CD4-positive, alpha-beta T cell treated with Interleukin-4 for 1 hour (primary cell): Measurements from ENCODE around the gene B4GALNT3.
"Not testable (repeated sequence)": the region's sequence is repeated elsewhere in the genome, so short reads cannot be mapped to it uniquely, and the experiment has no call there.

ENCODE experiments used
- DNase-seq, 2 donors: peaks; one replicate each; pipeline ENCODE4 v3.0.0-alpha.2; 2020 to 2022

Gene B4GALNT3

GRCh38 chr12:459430-460258 lies at the start of gene B4GALNT3:
B4GALNT3 (plus strand) TSS chr12:459939; CDS start chr12:460377, 438 bp downstream.
- peak; percentile 26 to 61 for DNase-seq

- no peak for DNase-seq
These were observed 44.9 kb upstream of the B4GALNT3 start for GRCh38 chr12:414859-415258.

DNA sequence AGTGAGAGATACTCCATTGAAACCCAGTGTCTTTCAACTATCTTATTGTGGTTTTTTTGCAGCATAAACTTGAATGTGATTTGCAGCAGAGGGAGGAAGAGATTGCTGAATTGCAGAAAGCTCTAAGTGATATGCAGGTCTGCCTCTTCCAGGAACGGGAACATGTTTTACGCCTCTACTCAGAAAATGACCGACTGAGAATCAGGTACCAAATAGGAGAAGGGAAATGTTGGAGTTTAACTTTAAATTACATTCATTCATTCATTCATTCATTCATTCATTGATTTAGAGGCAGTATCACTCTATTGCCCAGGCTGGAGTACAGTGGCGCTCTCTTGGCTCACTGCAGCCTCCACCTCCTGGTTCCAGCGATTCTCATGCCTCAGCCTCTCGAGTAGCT lies 41.3 kb upstream of the B4GALNT3 start:
- DNase-seq, result no peak

DNA sequence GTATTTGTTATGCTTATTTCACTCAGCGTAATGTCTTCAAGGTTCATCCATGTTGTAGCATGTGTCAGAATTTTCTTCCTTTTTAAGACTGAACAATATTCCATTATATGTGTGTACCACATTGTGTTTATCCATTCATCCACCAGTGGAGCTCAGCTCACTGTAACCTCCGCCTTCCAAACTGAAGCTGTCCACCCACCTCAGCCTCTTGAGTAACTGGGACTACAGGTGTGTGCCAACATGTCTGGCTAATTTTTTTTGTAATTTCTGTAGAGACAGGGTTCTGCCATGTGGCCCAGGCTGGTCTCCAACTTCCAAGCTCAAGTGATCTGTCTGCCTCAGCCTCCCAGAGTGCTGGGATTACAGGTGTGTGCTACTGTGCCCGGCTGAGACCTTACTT lies 37.2 kb upstream of the B4GALNT3 start:
- no peak for DNase-seq

DNA sequence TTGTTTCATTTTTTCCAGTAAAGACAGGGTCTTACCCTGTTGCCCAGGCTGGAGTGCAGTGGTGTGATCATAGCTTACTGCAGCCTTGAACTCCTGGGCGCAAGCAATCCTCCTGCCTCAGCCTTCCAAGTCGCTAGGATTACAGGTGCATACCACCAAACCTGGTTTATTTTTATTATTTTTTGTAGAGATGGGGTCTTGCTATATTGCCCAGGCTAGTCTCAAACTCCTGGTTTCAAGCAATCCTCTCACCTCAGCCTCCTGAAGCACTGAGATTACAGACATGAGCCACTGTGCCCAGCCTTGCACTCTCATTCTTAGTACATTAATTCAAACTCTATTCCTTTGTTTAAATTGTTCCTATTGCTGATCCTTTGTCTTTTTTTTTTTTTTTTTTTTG lies 24.0 kb upstream of the B4GALNT3 start:
- DNase-seq, result not testable (repeated sequence)

DNA sequence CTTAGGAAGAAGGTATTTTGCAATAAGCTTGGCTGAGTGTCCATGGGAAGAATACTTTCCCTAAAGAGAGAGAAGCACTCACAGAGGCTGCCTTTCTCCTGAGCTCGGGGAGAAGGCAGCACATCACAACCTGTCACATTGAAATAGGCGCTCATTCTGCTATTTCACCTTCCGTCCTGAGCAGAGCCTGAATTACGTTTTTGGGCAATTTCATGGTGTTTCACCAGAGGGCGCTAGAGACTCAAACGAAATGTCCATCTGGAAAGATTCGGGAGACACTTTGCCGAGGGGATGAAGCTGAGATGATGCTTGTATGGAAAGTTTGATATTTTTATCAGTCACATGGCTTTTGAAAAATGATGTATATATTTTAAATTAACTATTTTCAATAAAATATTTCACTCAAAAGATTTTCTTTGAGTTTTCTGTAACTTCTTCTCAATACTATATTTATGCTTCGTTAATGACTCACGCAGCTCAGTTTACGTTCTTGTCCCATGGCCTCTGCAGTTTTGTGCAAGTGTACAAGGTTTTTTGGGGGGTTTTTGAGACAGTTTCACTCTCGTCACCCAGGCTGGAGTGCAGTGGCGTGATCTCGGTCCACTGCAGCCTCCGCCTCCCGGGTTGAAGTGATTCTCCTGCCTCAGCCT lies 17.4 kb upstream of the B4GALNT3 start:
- peak; percentile 28 to 53 for DNase-seq

GRCh38 chr12:447141-447540 lies 12.6 kb upstream of the B4GALNT3 start:
- DNase-seq, result no peak

DNA sequence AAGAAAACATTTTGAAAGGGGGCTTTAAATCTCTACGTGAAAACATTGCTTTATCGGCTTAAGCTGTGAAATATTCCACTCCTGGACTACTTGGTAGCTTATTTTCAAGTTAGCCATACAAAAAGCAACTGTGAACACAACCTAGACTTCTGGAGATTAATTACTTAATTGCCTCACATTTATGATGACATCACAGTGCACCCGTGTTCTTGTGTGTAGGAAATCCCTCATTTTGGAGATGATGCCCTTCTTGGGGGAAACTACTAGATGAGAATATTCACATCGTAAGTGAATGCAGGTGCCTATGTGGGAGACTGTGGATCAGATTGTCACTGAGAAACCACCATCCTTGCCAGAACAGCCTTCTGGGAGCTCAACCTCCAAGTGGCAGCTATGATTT lies 10.5 kb upstream of the B4GALNT3 start:
- no peak for DNase-seq

DNA sequence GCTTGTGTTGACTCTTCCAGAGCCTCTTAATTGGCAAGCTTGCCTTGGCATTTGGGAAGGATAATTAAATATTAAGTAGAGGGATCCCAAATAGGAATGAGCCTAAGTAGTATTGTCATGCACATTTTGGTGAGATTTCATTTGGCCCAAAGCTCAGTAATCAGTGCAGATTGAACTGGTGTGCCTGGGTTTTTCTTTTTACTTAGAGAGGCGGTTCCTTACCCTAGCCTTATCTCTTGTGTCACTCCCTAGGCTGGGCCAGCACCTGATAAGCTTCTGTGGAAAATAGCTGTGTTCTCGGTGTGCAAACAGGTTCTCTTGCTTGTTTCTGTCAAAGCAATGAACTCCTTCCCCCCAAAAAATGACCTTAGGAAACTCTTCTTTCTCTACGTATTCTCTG lies 9.3 kb upstream of the B4GALNT3 start:
- DNase-seq, result no peak

- peak; percentile 43 to 60 for DNase-seq
These were observed 7.0 kb upstream of the B4GALNT3 start for GRCh38 chr12:452667-453210.

DNA sequence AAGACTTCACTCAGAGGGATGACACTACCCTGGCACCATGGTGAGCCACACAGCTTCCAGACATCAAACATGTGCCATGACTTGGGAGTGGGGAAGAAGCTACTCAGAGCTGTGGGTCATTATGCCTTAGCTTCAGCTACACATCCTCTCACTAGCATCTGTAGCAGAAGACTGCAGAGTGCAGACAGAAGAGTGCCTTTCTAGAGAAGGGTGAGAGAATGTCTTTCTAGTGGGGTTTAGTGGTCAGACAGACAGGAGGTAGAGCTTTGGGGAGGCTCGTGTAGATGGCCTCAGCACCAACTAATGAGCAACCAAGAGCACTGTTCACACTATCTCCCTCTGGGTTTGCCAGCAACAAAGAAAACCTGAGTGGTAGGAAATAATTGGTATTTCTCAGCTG lies 4.9 kb upstream of the B4GALNT3 start:
- peak in 1 of 2 donors; percentile 22 for DNase-seq

- DNase-seq, result no peak
These were observed 3.9 kb upstream of the B4GALNT3 start for GRCh38 chr12:455821-456220.

- DNase-seq, result no peak
These were observed 2.1 kb upstream of the B4GALNT3 start for GRCh38 chr12:457676-458075.

DNA sequence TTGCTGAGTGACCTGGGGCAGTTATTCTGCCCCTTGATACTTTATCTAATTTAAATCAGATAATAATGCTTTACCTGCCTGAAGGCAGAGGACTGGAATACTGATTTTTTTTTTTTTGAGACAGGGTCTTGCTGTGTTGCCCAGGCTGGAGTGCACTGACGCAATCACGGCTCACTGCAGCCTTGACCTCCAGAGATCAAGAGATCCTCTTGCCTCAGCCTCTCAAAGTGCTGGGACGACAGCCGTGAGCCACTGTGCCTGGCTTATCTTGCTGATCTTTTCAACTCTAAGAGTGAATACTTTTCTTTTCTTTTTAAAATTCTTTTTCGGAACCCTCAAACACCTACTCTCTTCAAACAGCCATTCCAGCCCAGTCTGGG lies 699 bp upstream of the B4GALNT3 start:
- DNase-seq, result no peak

DNA sequence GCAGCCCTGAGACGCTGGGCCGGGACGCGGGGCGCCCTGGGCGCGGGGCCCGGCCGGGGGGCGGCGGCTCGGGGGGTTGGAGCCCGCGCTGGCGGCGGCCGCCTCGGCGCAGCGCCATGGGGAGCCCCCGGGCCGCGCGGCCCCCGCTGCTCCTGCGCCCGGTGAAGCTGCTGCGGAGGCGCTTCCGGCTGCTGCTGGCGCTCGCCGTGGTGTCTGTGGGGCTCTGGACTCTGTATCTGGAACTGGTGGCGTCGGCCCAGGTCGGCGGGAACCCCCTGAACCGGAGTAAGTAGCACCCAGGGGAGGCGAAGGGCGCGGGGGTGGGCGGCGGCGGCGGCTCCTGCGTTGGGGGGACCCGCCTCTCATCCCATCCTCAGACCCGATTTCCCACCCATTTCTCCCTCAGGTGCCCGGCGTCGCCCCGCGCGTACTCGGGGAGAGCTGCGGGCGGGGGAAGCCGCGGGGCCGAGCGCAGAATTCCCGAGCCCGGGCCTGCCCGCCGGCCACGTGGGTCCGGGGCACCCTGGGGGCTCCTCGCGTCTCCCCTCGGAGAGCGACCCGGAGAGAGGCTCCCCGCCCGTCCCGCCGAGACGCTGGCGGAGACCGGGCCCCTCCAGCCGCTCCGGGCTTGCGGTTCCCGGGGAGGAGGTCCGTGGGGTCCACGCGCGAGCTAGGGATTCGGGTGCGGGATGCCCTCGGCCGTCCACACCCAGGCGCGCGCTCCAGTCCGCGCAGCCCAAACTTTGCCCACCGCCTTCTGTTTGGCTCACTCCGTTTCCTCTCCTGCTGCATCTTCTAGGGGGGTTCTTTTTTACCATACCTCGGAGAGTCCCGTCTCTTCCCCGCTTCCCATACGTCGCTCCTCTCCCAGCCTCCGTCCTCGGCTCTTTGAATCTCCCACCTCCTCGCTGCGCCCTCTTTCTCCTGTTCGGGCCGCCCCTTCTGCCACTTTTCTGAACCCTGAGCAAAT lies 807 bp downstream of the B4GALNT3 start:
- peak; percentile 27 to 48 for DNase-seq

- no peak for DNase-seq
These were observed 1.7 kb downstream of the B4GALNT3 start for GRCh38 chr12:461425-461824.

- DNase-seq, result peak in 1 of 2 donors; percentile 13
These were observed 3.4 kb downstream of the B4GALNT3 start for GRCh38 chr12:462936-463705.

DNA sequence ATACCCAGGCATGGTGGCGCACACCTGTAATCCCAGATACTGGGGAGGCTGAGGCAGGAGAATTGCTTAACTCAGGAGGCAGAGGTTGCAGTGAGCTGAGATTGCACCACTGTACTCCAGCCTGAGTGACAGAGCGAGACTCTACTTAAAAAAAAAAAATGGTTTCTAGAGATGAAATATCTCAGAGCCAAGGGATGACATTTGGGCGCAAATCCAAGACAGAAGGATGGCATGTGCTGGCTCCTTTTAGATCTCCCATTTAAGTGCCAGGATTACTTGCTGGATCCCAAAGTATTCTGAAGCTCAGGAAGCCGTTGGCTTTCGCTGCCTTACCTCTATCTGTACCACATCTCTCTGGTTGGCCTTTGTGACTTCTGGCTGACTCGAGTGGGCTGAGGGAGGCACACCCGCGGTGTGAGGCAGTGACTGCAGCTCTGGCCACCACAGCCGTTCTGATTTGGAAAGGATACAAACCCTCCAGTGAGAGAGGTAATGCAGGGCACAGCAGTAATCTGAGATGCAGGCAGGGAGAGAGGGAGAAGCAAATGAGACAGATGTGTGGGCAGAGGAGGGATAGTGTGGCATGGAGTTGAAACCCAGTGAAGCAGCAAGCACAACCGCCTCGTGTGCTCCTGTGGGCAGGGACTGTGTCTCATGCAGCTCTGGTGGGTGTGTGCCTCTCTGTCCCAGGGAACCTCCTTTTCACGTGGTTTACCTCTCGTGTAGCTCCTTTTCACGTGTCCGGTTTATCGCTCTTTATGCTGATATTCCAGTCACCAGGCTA lies 4.9 kb downstream of the B4GALNT3 start:
- no peak for DNase-seq

DNA sequence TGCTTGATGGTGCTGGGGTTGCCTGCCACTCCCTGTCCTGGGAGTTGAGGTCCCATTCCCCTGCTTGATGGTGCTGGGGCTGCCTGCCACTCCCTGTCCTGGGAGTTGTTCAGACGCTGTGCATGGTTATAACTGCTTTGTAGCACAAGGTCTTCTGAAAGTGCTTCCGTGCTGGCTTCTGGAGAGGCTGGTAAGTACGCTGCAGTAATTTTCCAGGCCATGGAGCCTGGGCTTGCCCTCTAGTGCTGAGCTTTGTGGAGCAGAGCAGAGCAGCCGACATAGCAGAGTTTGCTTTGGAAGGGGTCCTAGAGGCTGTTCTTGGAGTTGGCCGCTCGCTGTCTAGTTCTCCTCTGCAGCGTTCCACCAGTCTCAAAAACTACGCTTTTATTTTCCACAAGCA lies 6.3 kb downstream of the B4GALNT3 start:
- DNase-seq, result no peak

- no peak for DNase-seq
These were observed 7.0 kb downstream of the B4GALNT3 start for GRCh38 chr12:466762-467161.

DNA sequence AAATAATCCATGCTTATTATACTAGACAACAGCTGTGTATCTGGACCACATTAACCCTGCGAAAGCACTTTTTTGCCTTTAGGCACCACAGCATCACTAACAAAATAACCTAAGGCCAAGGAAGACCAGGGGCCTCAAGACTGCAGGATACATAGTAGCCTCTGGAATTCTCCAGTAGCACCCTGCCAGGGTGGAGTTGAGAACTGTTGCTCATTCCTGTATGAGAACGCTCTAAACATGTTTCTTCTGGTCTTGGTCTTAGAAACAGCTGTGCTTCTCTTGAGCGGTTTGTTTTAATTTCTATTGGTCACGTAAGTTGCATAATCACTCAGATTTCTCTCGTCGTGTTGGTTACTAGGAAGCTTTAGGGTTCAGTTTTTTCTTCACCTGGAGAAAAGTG lies 7.9 kb downstream of the B4GALNT3 start:
- DNase-seq, result no peak
